ENCODE results near the gene ANXA6.

- TF ChIP-seq PATZ1 (CRISPR knock-in tag; IDR thresholded peaks at IDR 0.05; ENCODE audit: borderline replicate concordance) (no peak), ISL1 (CRISPR knock-in tag; IDR thresholded peaks at IDR 0.05) (no peak), ESRRG (CRISPR knock-in tag; IDR thresholded peaks at IDR 0.05) (no peak), ZFP30 (CRISPR knock-in tag; IDR thresholded peaks at IDR 0.05) (no peak), ZFP3 (CRISPR knock-in tag; IDR thresholded peaks at IDR 0.05) (no peak), GLIS3 (CRISPR knock-in tag; IDR thresholded peaks at IDR 0.05) (no peak), RARB (CRISPR knock-in tag; IDR thresholded peaks at IDR 0.05) (no peak), TCF4 (CRISPR knock-in tag; IDR thresholded peaks at IDR 0.05; ENCODE audit: borderline replicate concordance) (no peak), ZNF8 (CRISPR knock-in tag; IDR thresholded peaks at IDR 0.05) (no peak), CREB5 (CRISPR knock-in tag; IDR thresholded peaks at IDR 0.05; ENCODE audit: low read depth) (no peak), BACH2 (CRISPR knock-in tag; IDR thresholded peaks at IDR 0.05; ENCODE audit: borderline replicate concordance) (no peak), CSRNP3 (CRISPR knock-in tag; IDR thresholded peaks at IDR 0.05) (no peak), ZC3H10 (CRISPR knock-in tag; IDR thresholded peaks at IDR 0.05) (no peak), TSHZ2 (CRISPR knock-in tag; IDR thresholded peaks at IDR 0.05) (no peak)
These were observed 56.4 kb downstream of the ANXA6 start for GRCh38 chr5:151101151-151101550.

Measured in SK-N-SH treated with all-trans-retinoic acid at 6 μM for 48 hours (cell line).